NK-92 (cell line): ENCODE results near the gene LIPJ.

Source experiments
- DNase-seq: peaks from one replicate; lab custom pipeline; 2025; ENCODE audit not compliant: unreplicated experiment; lab: John Stamatoyannopoulos, UW

LIPJ gene

GRCh38 chr10:88594482-88594881, 7.9 kb downstream of the LIPJ start:
- no peak for DNase-seq

GRCh38 chr10:88598055-88598454, 11.5 kb downstream of the LIPJ start:
- no peak for DNase-seq

GRCh38 chr10:88608052-88608732, 21.6 kb downstream of the LIPJ start:
- no peak for DNase-seq

GRCh38 chr10:88608780-88609179, 22.2 kb downstream of the LIPJ start:
- DNase-seq: no peak

- no peak for DNase-seq
Observed at GRCh38 chr10:88616250-88616977, 29.9 kb downstream of the LIPJ start.

GRCh38 chr10:88617772-88618300, 31.3 kb downstream of the LIPJ start:
- no peak for DNase-seq

- no peak for DNase-seq
Observed at GRCh38 chr10:88618496-88618895, 31.9 kb downstream of the LIPJ start.

- no peak for DNase-seq
Observed at GRCh38 chr10:88620441-88620840, 33.9 kb downstream of the LIPJ start.

- no peak for DNase-seq
Observed at GRCh38 chr10:88623835-88624234, 37.3 kb downstream of the LIPJ start.

- no peak for DNase-seq
Observed at GRCh38 chr10:88624840-88625239, 38.3 kb downstream of the LIPJ start.

GRCh38 chr10:88640186-88640585, 53.6 kb downstream of the LIPJ start:
- no peak for DNase-seq

GRCh38 chr10:88642209-88642608, 55.6 kb downstream of the LIPJ start:
- no peak for DNase-seq

GRCh38 chr10:88642963-88643362, 56.4 kb downstream of the LIPJ start:
- DNase-seq: no peak

GRCh38 chr10:88647061-88647615, 60.6 kb downstream of the LIPJ start:
- no peak for DNase-seq

- DNase-seq: no peak
Observed at GRCh38 chr10:88651101-88651551, 64.6 kb downstream of the LIPJ start.

GRCh38 chr10:88652616-88653015, 66.1 kb downstream of the LIPJ start:
- no peak for DNase-seq
